Measurements from ENCODE around the gene SLC7A14. TPM values are rescaled to one million over a fixed set of nuclear protein-coding genes. Genes with fewer than 3 reads are reported as not detected.

The SLC7A14 gene
- total RNA-seq, 2 experiments from 2014 or later: not detected

DNA sequence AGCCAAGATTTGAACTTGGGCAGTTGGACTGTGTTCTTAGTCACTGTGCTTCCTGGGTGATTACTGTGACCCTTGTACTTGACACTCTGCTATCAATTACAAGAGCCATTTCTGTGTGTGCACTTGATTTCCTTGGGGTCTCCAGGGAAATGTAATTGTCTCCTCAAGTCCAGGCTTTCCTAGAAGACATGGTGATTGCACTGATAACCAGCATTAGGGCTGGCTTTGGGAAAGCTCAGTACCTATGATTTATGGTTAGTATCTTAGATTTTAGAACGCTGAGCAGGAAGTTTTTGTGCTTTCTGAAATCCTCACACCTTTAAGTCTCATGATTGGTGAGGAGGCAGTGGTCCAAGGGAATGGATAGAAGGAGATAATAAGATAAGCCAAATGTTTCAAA lies 168.8 kb downstream of the SLC7A14 start:
- Mint-ChIP-seq H3K36me3 (ENCODE audit: low read depth) (peaks cover 2% of the 10 kb centered on the region), H3K4me1 (peaks cover 12% of the 10 kb centered on the region), H3K4me3 (no peak overlapping the region), H3K9me3 (no peaks in the 10 kb centered on the region), H3K27me3 (peaks cover 45% of the 10 kb centered on the region), H3K27ac (no peak overlapping the region)
- CTCF ChIA-PET: interaction anchor here (1.2 to 8.5 kb wide), 2 partner anchors 26 to 395 kb away, joined by 3 to 120 read pairs; no protein-coding TSS in a partner anchor
- DNase-seq: no peak
- POLR2A ChIA-PET: interaction anchor here (1.1 kb wide), 1 partner anchor 235 kb away, joined by 3 read pairs; the partner anchor contains the start of gene PHC3

DNA sequence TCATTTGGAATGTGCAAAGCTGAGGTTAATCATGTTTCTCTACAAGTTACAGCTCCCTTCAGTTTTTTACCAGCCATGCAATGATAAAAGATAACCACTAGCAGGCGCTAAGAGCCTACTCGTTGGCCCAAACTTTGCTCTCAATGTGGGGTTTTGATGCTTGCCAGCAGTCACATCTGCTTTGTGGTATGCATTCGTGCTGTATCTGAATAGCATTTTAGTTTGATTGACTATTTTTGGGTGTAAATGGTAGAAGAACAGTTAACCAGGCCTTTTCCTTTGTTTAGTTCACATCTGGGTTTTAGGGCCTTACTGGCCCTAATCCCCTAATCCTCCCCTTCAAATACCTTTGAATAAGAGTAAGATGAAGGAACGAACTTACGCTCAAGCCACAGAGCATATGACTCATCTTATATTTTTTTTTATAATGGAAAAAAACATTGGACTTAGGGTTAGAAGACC lies 171.6 kb downstream of the SLC7A14 start:
- CTCF ChIA-PET: interaction anchor here (0.5 to 8.5 kb wide), 42 partner anchors 8 to 1443 kb away, joined by 3 to 120 read pairs (median 4); partner anchors contain the start of gene RPL22L1
- Mint-ChIP-seq H3K27ac (no peak overlapping the region), H3K4me3 (no peak overlapping the region), H3K4me1 (peaks cover 8% of the 10 kb centered on the region), H3K27me3 (peaks cover 27% of the 10 kb centered on the region), H3K9me3 (no peaks in the 10 kb centered on the region), H3K36me3 (ENCODE audit: low read depth) (peaks cover 2% of the 10 kb centered on the region)
- DNase-seq: peak; percentile 41
- POLR2A ChIA-PET: interaction anchor here (1.2 kb wide), 1 partner anchor 56 kb away, joined by 4 read pairs; no protein-coding TSS in a partner anchor

DNA sequence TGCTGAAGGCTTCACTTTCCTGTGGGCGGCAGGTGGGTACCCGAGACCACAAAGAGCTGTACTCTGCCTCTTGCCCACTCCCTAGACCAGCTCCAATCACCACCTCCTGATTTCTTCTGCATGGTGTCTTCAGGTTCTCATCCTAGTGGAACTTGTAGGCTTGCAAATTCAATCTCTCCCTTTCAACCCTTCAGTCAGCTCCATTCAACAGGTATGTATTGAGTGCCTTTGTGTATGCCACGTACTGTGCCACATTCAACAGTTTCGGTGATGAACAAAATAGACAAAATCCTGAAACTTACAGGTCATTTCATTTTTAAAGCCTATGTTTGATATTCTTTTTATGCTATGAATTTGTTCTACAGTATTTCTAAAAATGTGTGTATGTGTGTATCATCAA lies 172.6 kb downstream of the SLC7A14 start:
- no peak overlapping the region for H3K4me3 Mint-ChIP-seq
- CTCF ChIA-PET: interaction anchor here (0.9 to 8.5 kb wide), 19 partner anchors 10 to 435 kb away, joined by 3 to 120 read pairs (median 5); no protein-coding TSS in a partner anchor
- peaks cover 2% of the 10 kb centered on the region for H3K36me3 Mint-ChIP-seq (ENCODE audit: low read depth)
- H3K27me3 Mint-ChIP-seq: peaks cover 21% of the 10 kb centered on the region
- H3K27ac Mint-ChIP-seq: no peak overlapping the region
- no peaks in the 10 kb centered on the region for H3K9me3 Mint-ChIP-seq
- POLR2A ChIA-PET: interaction anchor here (1.2 kb wide), 1 partner anchor 55 kb away, joined by 4 read pairs; no protein-coding TSS in a partner anchor
- no peak for DNase-seq
- peaks cover 3% of the 10 kb centered on the region for H3K4me1 Mint-ChIP-seq

DNA sequence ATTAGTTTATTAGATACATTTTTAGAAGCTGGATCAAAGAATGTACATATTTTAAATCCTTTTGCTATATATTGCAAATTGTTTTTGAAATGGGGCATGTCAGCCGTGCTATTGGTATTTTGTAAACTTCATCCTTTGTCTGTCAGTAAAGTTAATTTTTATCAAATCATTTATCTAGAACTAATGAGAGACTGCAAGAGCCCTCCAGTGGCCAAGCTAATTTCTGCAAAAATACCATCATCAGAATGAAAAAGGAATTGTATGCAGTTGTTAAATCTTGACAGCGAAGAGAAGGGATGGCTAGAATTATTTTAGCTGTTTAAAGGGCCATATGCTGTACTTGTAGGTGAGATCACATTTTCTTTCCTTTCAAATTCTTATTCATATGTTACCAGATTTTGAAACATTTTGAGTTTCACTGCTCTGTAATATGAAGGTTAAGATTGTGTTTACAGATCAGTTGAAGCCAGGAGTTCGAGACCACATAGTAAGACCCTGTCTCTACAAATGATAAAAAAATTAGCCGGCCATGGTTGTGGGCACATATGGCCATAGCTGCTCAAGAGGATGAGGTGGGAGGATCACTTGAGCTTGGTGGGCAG lies 175.3 kb downstream of the SLC7A14 start:
- DNase-seq: no peak
- CTCF ChIA-PET: interaction anchor here (1.0 to 8.5 kb wide), 10 partner anchors 15 to 641 kb away, joined by 3 to 120 read pairs (median 4); partner anchors contain the start of genes ACTRT3 and PRKCI
- Mint-ChIP-seq H3K27me3 (no peaks in the 10 kb centered on the region), H3K4me3 (no peak overlapping the region), H3K36me3 (ENCODE audit: low read depth) (no peaks in the 10 kb centered on the region), H3K9me3 (no peaks in the 10 kb centered on the region), H3K27ac (no peak overlapping the region), H3K4me1 (no peaks in the 10 kb centered on the region)
- POLR2A ChIA-PET: no interaction called here

Other genes with a start within 250 kb of the SLC7A14 start
- 10 to 100 TPM; 18.0 to 19.0 TPM for gene SKIL, start 228.4 kb downstream of the SLC7A14 start, total RNA-seq
- not detected for gene CLDN11, start 167.2 kb downstream of the SLC7A14 start, total RNA-seq

Measured in activated CD4-positive, alpha-beta memory T cell treated with anti-CD3 and anti-CD28 coated beads, Interleukin-2, amount 10 ng/mL, durations not matched to agents 7 days and 5 days (primary cell).